Sigmoid colon (tissue), 4 donors: Measurements from ENCODE around the gene ARRDC4.

Experiments
- CTCF ChIP-seq, 4 experiments: fragments of 450-650 bp in 3 of 4; fragments of 200-600 bp in 1 of 4; IDR thresholded peaks; one replicate each; pipeline ENCODE4 v1.5.1; 2016 to 2019; ENCODE audit warnings: antibody characterized with exemption in 4 of 4, mild to moderate bottlenecking in 3 of 4, moderate library complexity in 2 of 4
- EP300 ChIP-seq, 4 donors: sonication (generic); formaldehyde crosslinking; IDR thresholded peaks; one replicate each; pipeline ENCODE4 v1.6.1; 2017; ENCODE audit warnings: antibody characterized with exemption in 4 of 4
- POLR2A ChIP-seq, 2 donors: fragments of 450-650 bp; IDR thresholded peaks; one replicate each; pipeline ENCODE4 v1.6.1; 2016; ENCODE audit warnings: antibody characterized with exemption in 2 of 2, mild to moderate bottlenecking in 2 of 2, moderate library complexity in 2 of 2
- POLR2AphosphoS5 ChIP-seq, 4 donors: sonication (generic); formaldehyde crosslinking; IDR thresholded peaks; one replicate each; pipeline ENCODE4 v1.6.1; 2017; ENCODE audit warnings: antibody characterized with exemption in 4 of 4

GRCh38 chr15:97976766-97977503, 16.4 kb downstream of the ARRDC4 start:
- TF ChIP-seq CTCF (IDR thresholded peaks at IDR 0.05), result no peak
- no peak for TF ChIP-seq POLR2A (IDR thresholded peaks at IDR 0.05)
- TF ChIP-seq POLR2AphosphoS5 (IDR thresholded peaks at IDR 0.05), result no peak
- TF ChIP-seq EP300 (IDR thresholded peaks at IDR 0.05), result no peak
